Psoas muscle (tissue), 8 donors: ENCODE results near the gene AXIN2. TPM values are rescaled to one million over a fixed set of nuclear protein-coding genes. Genes with fewer than 3 reads are reported as not detected.

Source experiments
- ATAC-seq, 4 donors: fragments of 200-7000 bp; cut with Tn5 transposase; one replicate each; pipeline ENCODE4 v1.9.1; 2020; ENCODE audit warnings: moderate library complexity in 3 of 4, mild to moderate bottlenecking in 2 of 4
- DNase-seq, 2 donors: peaks; one replicate each; pipeline ENCODE4 v3.0.0-alpha.2; 2020
- H3K27ac ChIP-seq: fragments of 200-600 bp; one replicate; pipeline ENCODE4 v1.8.0; 2022
- H3K27me3 ChIP-seq, 3 donors: fragments of 200-600 bp in 1 of 3; one replicate each; pipeline versions ENCODE4 v1.6.1 to v1.8.0; 2013 to 2022; ENCODE audit warnings: low read length in 2 of 3, mild to moderate bottlenecking in 2 of 3, moderate library complexity in 1 of 3; ENCODE audit not compliant: insufficient read depth in 3 of 3
- H3K36me3 ChIP-seq, 2 donors: fragments of 200-600 bp in 1 of 2; one replicate each; pipeline versions ENCODE4 v1.6.1 to v1.8.0; 2013 to 2022; ENCODE audit warnings: low read depth in 1 of 2, mild to moderate bottlenecking in 1 of 2, moderate library complexity in 1 of 2; ENCODE audit not compliant: insufficient read depth in 1 of 2
- H3K4me1 ChIP-seq: fragments of 200-600 bp; one replicate; pipeline ENCODE4 v1.8.0; 2022
- H3K4me3 ChIP-seq: fragments of 200-600 bp; one replicate; pipeline ENCODE4 v1.8.0; 2022; ENCODE audit warnings: mild to moderate bottlenecking
- H3K9me3 ChIP-seq: fragments of 200-600 bp; one replicate; pipeline ENCODE4 v1.8.0; 2022
- CTCF ChIP-seq: fragments of 200-600 bp; IDR thresholded peaks from one replicate; pipeline ENCODE4 v1.8.0; 2022; ENCODE audit warnings: antibody characterized with exemption
- WGBS, 3 donors: extraction: QIAGEN DNeasy Blood & Tissue Kit; methylation state at CpG; one replicate each; pipeline versions ENCODE4 v1.1.6 to v1.1.7; 2013; 5-methylcytosine and 5-hydroxymethylcytosine counted together
- intact Hi-C, 2 donors: fragments of 100-400 bp; cut with DNase I; formaldehyde crosslinking; loops; one replicate each; pipeline versions ENCODE4 v1.11.0 to v1.14.2; 2022
- polyA plus RNA-seq, 3 donors: library from polyadenylated mRNA; stranded (reverse); fragments of 200-250 nt; gene quantifications; one replicate each; pipeline ENCODE4 v1.2.3, GENCODE V29; 2013
- total RNA-seq, 4 donors: library from RNA; stranded (reverse); fragmentation: NEBNext Ultra II Directional in 2 of 4; extraction: Animal tissue kit (Norgen Biotek cat#: 25700) in 2 of 4; gene quantifications; one replicate each; pipeline versions ENCODE4 v1.2.1 to v1.2.4, GENCODE V29; 2021 to 2023
- donor health status: healthy with polysubstance abuse.
- donor health status: DM: no; HTN: no; CAD: no; lungs with moderate emphysema.
- donor health status: Bipolar disorder and iron deficiency.
- donor health status: healthy.
- donor health status: DM: yes; HTN: yes; CAD: no.
- donor health status: DM: no; HTN: no; CAD: no.
- donor health status: DM: no; HTN: no; CAD: no.
- donor health status: DM: yes; HTN: yes; CAD: no.

AXIN2 gene
- total and polyA plus RNA-seq, 7 donors = 0.72 to 19.1 (median 8.0) TPM

- Histone ChIP-seq H3K9me3 (no peaks in the 10 kb centered on the region), H3K4me3 (no peak overlapping the region), H3K27me3 (peaks cover 0 to 2% (median 0%) of the 10 kb centered on the region in 3 donors), H3K4me1 (no peaks in the 10 kb centered on the region), H3K27ac (no peak overlapping the region), H3K36me3 (no peaks in the 10 kb centered on the region)
- TF ChIP-seq CTCF = no peak
- DNase-seq = no peak
- intact Hi-C loops = no loop called here
- WGBS, 3 donors = 28 to 48% (median 33%) methylated on average over 9 of the region's 9 CpGs
- peak in 2 of 4 donors; percentile 42 to 50 for ATAC-seq
Observed at GRCh38 chr17:65504141-65504540, 57.3 kb downstream of the AXIN2 start.

- ATAC-seq = peak in 1 of 4 donors; percentile 24
- intact Hi-C loops = no loop called here
Observed at GRCh38 chr17:65503557-65503956, 57.9 kb downstream of the AXIN2 start.

GRCh38 chr17:65498816-65499215, 62.6 kb downstream of the AXIN2 start:
- 75 to 78% (median 77%) methylated on average over 4 of the region's 4 CpGs for WGBS, 3 donors
- H3K27me3 ChIP-seq = peaks cover 0 to 2% (median 0%) of the 10 kb centered on the region in 3 donors
- intact Hi-C loops = no loop called here

More at GRCh38 chr17:65503557-65503956, 57.9 kb downstream of the AXIN2 start:
- H3K4me1 ChIP-seq = no peaks in the 10 kb centered on the region
- no peak for DNase-seq
- H3K27ac ChIP-seq = no peak overlapping the region
- TF ChIP-seq CTCF = no peak
- 77 to 82% (median 81%) methylated on average over 9 of the region's 9 CpGs for WGBS, 3 donors
- H3K27me3 ChIP-seq = peaks cover 0 to 2% (median 0%) of the 10 kb centered on the region in 3 donors
- no peak overlapping the region for H3K4me3 ChIP-seq
- H3K36me3 ChIP-seq = no peaks in the 10 kb centered on the region
- no peaks in the 10 kb centered on the region for H3K9me3 ChIP-seq

GRCh38 chr17:65496801-65497200, 64.6 kb downstream of the AXIN2 start:
- intact Hi-C loops = no loop called here
- Histone ChIP-seq H3K9me3 (no peaks in the 10 kb centered on the region), H3K27me3 (peaks cover 0 to 2% (median 0%) of the 10 kb centered on the region in 3 donors), H3K27ac (no peak overlapping the region), H3K4me1 (no peaks in the 10 kb centered on the region), H3K4me3 (no peak overlapping the region), H3K36me3 (no peaks in the 10 kb centered on the region)
- TF ChIP-seq CTCF = no peak
- DNase-seq = no peak
- no peak for ATAC-seq
- 88 to 93% (median 92%) methylated on average over 7 to 9 of the region's 9 CpGs for WGBS, 3 donors

More at GRCh38 chr17:65498816-65499215, 62.6 kb downstream of the AXIN2 start:
- H3K9me3 ChIP-seq = no peaks in the 10 kb centered on the region
- DNase-seq (no peak), ATAC-seq (no peak)
- no peak overlapping the region for H3K27ac ChIP-seq
- H3K4me3 ChIP-seq = no peak overlapping the region
- TF ChIP-seq CTCF = no peak
- H3K4me1 ChIP-seq = no peaks in the 10 kb centered on the region
- no peaks in the 10 kb centered on the region for H3K36me3 ChIP-seq
